H9 (cell line): ENCODE results near the gene UBXN11. TPM values are rescaled to one million over a fixed set of nuclear protein-coding genes. Genes with fewer than 3 reads are reported as not detected.

Source experiments
- DNase-seq: peaks from one replicate; pipeline ENCODE4 v3.0.0-alpha.2; 2017
- H2AFZ ChIP-seq: one replicate; pipeline ENCODE4 v1.6.1; 2013; ENCODE audit warnings: mild to moderate bottlenecking, low read length, control low read depth, moderate library complexity
- H2AK5ac ChIP-seq: 2 replicates; pipeline ENCODE4 v1.6.1; 2013; ENCODE audit warnings: low read length, control low read depth, mixed read lengths; ENCODE audit not compliant: insufficient read length
- H2BK120ac ChIP-seq: one replicate; pipeline ENCODE4 v1.6.1; 2013; ENCODE audit warnings: low read depth, mild to moderate bottlenecking, low read length, control low read depth, inconsistent platforms; ENCODE audit not compliant: poor library complexity, severe bottlenecking
- H2BK12ac ChIP-seq: 2 replicates; pipeline ENCODE4 v1.6.1; 2013; ENCODE audit warnings: low read length, control low read depth, mixed read lengths, low read depth; ENCODE audit not compliant: insufficient read length
- H2BK15ac ChIP-seq: 2 replicates; pipeline ENCODE4 v1.6.1; 2013; ENCODE audit warnings: low read depth, low read length, control low read depth
- H2BK20ac ChIP-seq: one replicate; pipeline ENCODE4 v1.6.1; 2013; ENCODE audit warnings: low read depth, mild to moderate bottlenecking, low read length, control low read depth, inconsistent platforms; ENCODE audit not compliant: poor library complexity, severe bottlenecking
- H2BK5ac ChIP-seq: 2 replicates; pipeline ENCODE4 v1.6.1; 2013; ENCODE audit warnings: low read length, control low read depth, mixed read lengths; ENCODE audit not compliant: insufficient read length
- H3K14ac ChIP-seq: 2 replicates; pipeline ENCODE4 v1.6.1; 2013; ENCODE audit warnings: low read length, control low read depth; ENCODE audit not compliant: insufficient read depth
- H3K18ac ChIP-seq: 2 replicates; pipeline ENCODE4 v1.6.1; 2013; ENCODE audit warnings: low read depth, mild to moderate bottlenecking, mixed read lengths, low read length, control low read depth; ENCODE audit not compliant: insufficient read length
- H3K23ac ChIP-seq: 2 replicates; pipeline ENCODE4 v1.6.1; 2013; ENCODE audit warnings: low read length, control low read depth, mixed read lengths, low read depth; ENCODE audit not compliant: insufficient read length
- H3K23me2 ChIP-seq: 2 replicates; pipeline ENCODE4 v1.6.1; 2013; ENCODE audit warnings: low read depth, mild to moderate bottlenecking, mixed read lengths, low read length, control low read depth; ENCODE audit not compliant: insufficient read length, poor library complexity, severe bottlenecking
- H3K27ac ChIP-seq: 2 replicates; pipeline ENCODE4 v1.5.1; 2013; ENCODE audit warnings: low read length, control low read depth, mixed read lengths, low read depth; ENCODE audit not compliant: insufficient read length
- H3K27me3 ChIP-seq: 2 replicates; pipeline ENCODE4 v1.6.1; 2013; ENCODE audit warnings: low read length, control low read depth, inconsistent platforms; ENCODE audit not compliant: insufficient read depth
- H3K4ac ChIP-seq: 2 replicates; pipeline ENCODE4 v1.6.1; 2013; ENCODE audit warnings: low read depth, mild to moderate bottlenecking, control low read depth, inconsistent platforms, low read length, moderate library complexity
- H3K4me1 ChIP-seq: 2 replicates; pipeline ENCODE4 v1.6.1; 2013; ENCODE audit warnings: low read length, control low read depth, inconsistent platforms; ENCODE audit not compliant: insufficient read depth
- H3K4me2 ChIP-seq: 2 replicates; pipeline ENCODE4 v1.6.1; 2013; ENCODE audit warnings: low read length, control low read depth, mixed read lengths; ENCODE audit not compliant: insufficient read length, insufficient read depth
- H3K56ac ChIP-seq: 2 replicates; pipeline ENCODE4 v1.6.1; 2013; ENCODE audit warnings: low read depth, mild to moderate bottlenecking, mixed read lengths, low read length, control low read depth; ENCODE audit not compliant: insufficient read length
- H3K79me1 ChIP-seq: 2 replicates; pipeline ENCODE4 v1.6.1; 2013; ENCODE audit warnings: low read depth, mild to moderate bottlenecking, moderate library complexity, low read length, control low read depth, inconsistent platforms; ENCODE audit not compliant: insufficient read depth, poor library complexity, severe bottlenecking
- H3K79me2 ChIP-seq: 2 replicates; pipeline ENCODE4 v1.6.1; 2013; ENCODE audit warnings: low read length, control low read depth, inconsistent platforms; ENCODE audit not compliant: insufficient read depth
- H3K9ac ChIP-seq: 2 replicates; pipeline ENCODE4 v1.6.1; 2013; ENCODE audit warnings: low read length, control low read depth, mixed read lengths; ENCODE audit not compliant: insufficient read length; ENCODE audit errors: extremely low read depth
- H3K9me3 ChIP-seq: one replicate; pipeline ENCODE4 v1.6.1; 2013; ENCODE audit warnings: low read depth, low read length, inconsistent platforms; ENCODE audit not compliant: control insufficient read depth
- H3T11ph ChIP-seq: one replicate; pipeline ENCODE4 v1.6.1; 2013; ENCODE audit warnings: mild to moderate bottlenecking, low read length, control low read depth, inconsistent platforms
- H4K20me1 ChIP-seq: one replicate; pipeline ENCODE4 v1.6.1; 2013; ENCODE audit not compliant: control insufficient read depth, insufficient read length, insufficient read depth
- H4K5ac ChIP-seq: 2 replicates; pipeline ENCODE4 v1.6.1; 2013; ENCODE audit warnings: low read depth, mild to moderate bottlenecking, mixed read lengths, low read length, control low read depth; ENCODE audit not compliant: insufficient read length
- H4K8ac ChIP-seq: replicated peaks from 2 replicates; pipeline ENCODE4 v1.6.1; 2013; ENCODE audit warnings: low read length, control low read depth, mixed read lengths, low read depth; ENCODE audit not compliant: insufficient read length
- H4K91ac ChIP-seq: 2 replicates; pipeline ENCODE4 v1.6.1; 2013; ENCODE audit warnings: low read depth, mild to moderate bottlenecking, moderate library complexity, mixed read lengths, low read length, control low read depth; ENCODE audit not compliant: insufficient read length
- H3K27ac Mint-ChIP-seq, 3 experiments: 2 replicates in 2 of 3; 3 replicates in 1 of 3; pipeline ENCODE4 v1.8.0; 2020 to 2021; ENCODE audit warnings: mixed read lengths in 3 of 3, mild to moderate bottlenecking in 1 of 3, moderate library complexity in 1 of 3
- H3K27me3 Mint-ChIP-seq: 2 replicates; pipeline ENCODE4 v1.8.0; 2021; ENCODE audit warnings: low read depth, mild to moderate bottlenecking, moderate library complexity, mixed read lengths
- H3K36me3 Mint-ChIP-seq, 3 experiments: 2 replicates in 2 of 3; 3 replicates in 1 of 3; pipeline ENCODE4 v1.8.0; 2020 to 2021; ENCODE audit warnings: low read depth in 3 of 3, mixed read lengths in 3 of 3; ENCODE audit not compliant: insufficient read depth in 1 of 3
- H3K4me1 Mint-ChIP-seq, 2 experiments: 2 replicates each; pipeline ENCODE4 v1.8.0; 2020; ENCODE audit warnings: mixed read lengths in 2 of 2
- H3K4me3 Mint-ChIP-seq, 2 experiments: 2 replicates in 1 of 2; 3 replicates in 1 of 2; pipeline ENCODE4 v1.8.0; 2020 to 2021; ENCODE audit warnings: mild to moderate bottlenecking in 2 of 2, mixed read lengths in 2 of 2, moderate library complexity in 1 of 2
- H3K9me3 Mint-ChIP-seq, 2 experiments: 2 replicates in 1 of 2; 3 replicates in 1 of 2; pipeline ENCODE4 v1.8.0; 2020; ENCODE audit warnings: mild to moderate bottlenecking in 2 of 2, mixed read lengths in 2 of 2, moderate library complexity in 1 of 2
- WGBS: extraction: QIAGEN DNeasy Blood & Tissue Kit; methylation state at CpG from one replicate; pipeline ENCODE4 v1.1.7; 2013; ENCODE audit warnings: missing lambda C conversion rate, low lambda C conversion rate, mixed read lengths; ENCODE audit not compliant: insufficient read length; ENCODE audit errors: extremely low coverage; 5-methylcytosine and 5-hydroxymethylcytosine counted together
- total RNA-seq: library from RNA; stranded (reverse); gene quantifications from 2 replicates; pipeline ENCODE4 v1.2.1, GENCODE V29; 2021
- TF ChIP-seq, protein P1 (sequence below): fragments of 200-600 bp; sonication (generic); conservative IDR thresholded peaks from 3 replicates; pipeline ENCODE4 v1.8.0; 2021; ENCODE audit warnings: antibody characterized with exemption, mild to moderate bottlenecking

The UBXN11 gene
- total RNA-seq, 1 experiment from 2014 or later = 13.7 TPM

DNA sequence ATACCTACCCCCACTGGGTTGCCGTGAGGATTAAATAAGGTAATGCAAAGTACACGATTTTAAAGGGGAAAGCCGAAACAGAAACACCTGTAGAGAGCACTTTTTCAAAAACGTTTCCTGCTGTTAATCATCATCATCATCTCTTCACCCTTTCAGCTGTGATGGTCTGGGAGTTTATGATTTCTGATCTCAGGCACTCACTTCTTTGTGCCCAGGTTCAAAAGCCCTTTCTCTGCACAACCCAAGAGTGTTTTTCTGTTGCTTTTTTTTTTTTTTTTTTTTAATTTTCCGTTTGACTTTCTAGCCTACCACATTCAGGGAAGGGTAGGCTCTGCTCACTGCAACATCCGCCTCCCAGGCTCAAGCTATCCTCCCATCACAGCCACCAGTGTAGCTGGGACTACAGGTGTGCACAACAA is 936 bp upstream of the UBXN11 start:
- Histone ChIP-seq H2BK120ac (no peak overlapping the region), H3T11ph (no peak overlapping the region), H3K4me2 (peak overlapping the region; percentile 64), H2BK15ac (no peak overlapping the region), H3K23ac (no peak overlapping the region), H3K27ac (no peak overlapping the region), H3K4me1 (0 out of 2 replicates have a peak, but pooled peaks cover 3% of the 10 kb centered on the region), H2BK12ac (no peak overlapping the region), H4K20me1 (no peaks in the 10 kb centered on the region), H3K23me2 (peaks cover 3% of the 10 kb centered on the region), H4K91ac (no peak overlapping the region), H3K9ac (peak overlapping the region; percentile 68), H3K56ac (no peak overlapping the region), H3K79me2 (no peaks in the 10 kb centered on the region), H2BK5ac (no peak overlapping the region), H3K14ac (no peak overlapping the region), H4K5ac (no peak overlapping the region), H3K9me3 (no peaks in the 10 kb centered on the region), H4K8ac (no peak overlapping the region), H2AFZ (peak overlapping the region; percentile 72), H3K4ac (no peak overlapping the region), H3K27me3 (no peaks in the 10 kb centered on the region), H3K79me1 (no peaks in the 10 kb centered on the region), H2AK5ac (no peak overlapping the region), H2BK20ac (no peak overlapping the region), H3K18ac (no peak overlapping the region)
- H3K36me3 Mint-ChIP-seq = no peaks in the 10 kb centered on the region
- peaks cover 2% of the 10 kb centered on the region; the same call in 1 of the 2 replicates for H3K27me3 Mint-ChIP-seq
- H3K4me3 Mint-ChIP-seq = peak overlapping the region; percentile 12 to 99
- TF ChIP-seq, protein P1, sequence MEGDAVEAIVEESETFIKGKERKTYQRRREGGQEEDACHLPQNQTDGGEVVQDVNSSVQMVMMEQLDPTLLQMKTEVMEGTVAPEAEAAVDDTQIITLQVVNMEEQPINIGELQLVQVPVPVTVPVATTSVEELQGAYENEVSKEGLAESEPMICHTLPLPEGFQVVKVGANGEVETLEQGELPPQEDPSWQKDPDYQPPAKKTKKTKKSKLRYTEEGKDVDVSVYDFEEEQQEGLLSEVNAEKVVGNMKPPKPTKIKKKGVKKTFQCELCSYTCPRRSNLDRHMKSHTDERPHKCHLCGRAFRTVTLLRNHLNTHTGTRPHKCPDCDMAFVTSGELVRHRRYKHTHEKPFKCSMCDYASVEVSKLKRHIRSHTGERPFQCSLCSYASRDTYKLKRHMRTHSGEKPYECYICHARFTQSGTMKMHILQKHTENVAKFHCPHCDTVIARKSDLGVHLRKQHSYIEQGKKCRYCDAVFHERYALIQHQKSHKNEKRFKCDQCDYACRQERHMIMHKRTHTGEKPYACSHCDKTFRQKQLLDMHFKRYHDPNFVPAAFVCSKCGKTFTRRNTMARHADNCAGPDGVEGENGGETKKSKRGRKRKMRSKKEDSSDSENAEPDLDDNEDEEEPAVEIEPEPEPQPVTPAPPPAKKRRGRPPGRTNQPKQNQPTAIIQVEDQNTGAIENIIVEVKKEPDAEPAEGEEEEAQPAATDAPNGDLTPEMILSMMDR = no peak
- H3K27ac Mint-ChIP-seq = no peak overlapping the region
- WGBS = no CpG with 5 or more reads among the region's 6 CpGs
- DNase-seq = no peak
- H3K9me3 Mint-ChIP-seq = no peaks in the 10 kb centered on the region
- peaks cover 16 to 17% of the 10 kb centered on the region in 2 experiments for H3K4me1 Mint-ChIP-seq
